ENCODE results near the gene CHCHD5.
A peak's percentile ranks its signal among the peaks of the same experiment; 100 is the strongest.
"Not testable (repeated sequence)": the region's sequence is repeated elsewhere in the genome, so short reads cannot be mapped to it uniquely, and the experiment has no call there.

Gene CHCHD5, protein sequence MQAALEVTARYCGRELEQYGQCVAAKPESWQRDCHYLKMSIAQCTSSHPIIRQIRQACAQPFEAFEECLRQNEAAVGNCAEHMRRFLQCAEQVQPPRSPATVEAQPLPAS

DNA sequence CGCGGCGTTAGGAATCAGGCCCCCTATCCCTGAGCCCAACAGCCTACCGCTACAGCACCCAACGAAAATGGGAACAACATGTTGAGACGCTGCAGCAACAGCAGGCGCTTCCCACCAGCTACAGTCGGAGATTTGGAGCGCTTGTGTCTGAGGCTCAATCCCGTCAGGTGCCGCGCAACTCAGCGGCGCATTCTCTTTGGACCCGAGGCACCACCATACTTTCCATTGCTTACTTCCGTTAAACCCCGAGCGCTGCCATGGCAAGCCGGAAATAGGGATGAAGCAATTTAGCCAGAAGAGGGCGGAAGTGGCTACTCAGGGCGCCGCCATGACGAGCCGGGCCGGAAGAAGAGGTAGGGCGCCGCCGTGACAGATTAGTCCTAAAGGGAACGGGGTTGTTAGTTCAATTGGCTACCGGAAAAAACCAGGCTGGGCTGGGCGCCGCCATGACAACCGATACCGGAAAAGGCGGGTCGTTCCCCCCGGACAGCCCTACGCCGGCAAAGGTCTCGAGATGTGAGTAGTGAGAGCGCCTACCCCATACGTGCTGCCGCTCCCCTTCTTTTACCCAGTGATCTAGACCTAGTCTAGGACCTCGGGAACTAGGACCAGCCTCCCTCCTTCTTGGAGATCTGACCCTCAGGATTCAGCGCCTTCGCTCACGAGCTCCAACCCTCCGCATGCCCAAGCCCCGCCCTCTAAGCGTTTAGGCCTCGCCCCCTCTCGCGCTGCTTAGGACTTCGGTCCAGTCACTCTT is at the start of gene CHCHD5:
CHCHD5 (plus strand) TSS at position 476 of the 757 bp plus-strand sequence; CDS start at position 515, 39 bp downstream.
- no peak for TF ChIP-seq EZH2phosphoT487 (IDR thresholded peaks at IDR 0.05; ENCODE audit: low read length)
- TF ChIP-seq EZH2 (optimal IDR thresholded peaks at IDR 0.05; ENCODE audit: low read depth, low read length): no peak
- TF ChIP-seq, protein P1, sequence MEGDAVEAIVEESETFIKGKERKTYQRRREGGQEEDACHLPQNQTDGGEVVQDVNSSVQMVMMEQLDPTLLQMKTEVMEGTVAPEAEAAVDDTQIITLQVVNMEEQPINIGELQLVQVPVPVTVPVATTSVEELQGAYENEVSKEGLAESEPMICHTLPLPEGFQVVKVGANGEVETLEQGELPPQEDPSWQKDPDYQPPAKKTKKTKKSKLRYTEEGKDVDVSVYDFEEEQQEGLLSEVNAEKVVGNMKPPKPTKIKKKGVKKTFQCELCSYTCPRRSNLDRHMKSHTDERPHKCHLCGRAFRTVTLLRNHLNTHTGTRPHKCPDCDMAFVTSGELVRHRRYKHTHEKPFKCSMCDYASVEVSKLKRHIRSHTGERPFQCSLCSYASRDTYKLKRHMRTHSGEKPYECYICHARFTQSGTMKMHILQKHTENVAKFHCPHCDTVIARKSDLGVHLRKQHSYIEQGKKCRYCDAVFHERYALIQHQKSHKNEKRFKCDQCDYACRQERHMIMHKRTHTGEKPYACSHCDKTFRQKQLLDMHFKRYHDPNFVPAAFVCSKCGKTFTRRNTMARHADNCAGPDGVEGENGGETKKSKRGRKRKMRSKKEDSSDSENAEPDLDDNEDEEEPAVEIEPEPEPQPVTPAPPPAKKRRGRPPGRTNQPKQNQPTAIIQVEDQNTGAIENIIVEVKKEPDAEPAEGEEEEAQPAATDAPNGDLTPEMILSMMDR (IDR thresholded peaks at IDR 0.05; ENCODE audit: low read length): no peak
- Histone ChIP-seq H2AFZ (ENCODE audit: low read length) (peak within 1 kb of the TSS; percentile 76), H3K4me1 (ENCODE audit: low read length) (peaks cover 12% of the 10 kb centered on the region), H4K20me1 (ENCODE audit: insufficient read depth, low read length) (no peaks in the 10 kb centered on the region), H3K27me3 (replicated peaks; ENCODE audit: insufficient read depth, low read length) (no peaks in the 10 kb centered on the region), H3K4me3 (ENCODE audit: low read length) (peak within 1 kb of the TSS; percentile 91), H3K9me2 (replicated peaks; ENCODE audit: insufficient read depth, low read length) (no peaks in the 10 kb centered on the region), H3F3A (ENCODE audit: insufficient read depth, low read length) (peaks cover 26% of the 10 kb centered on the region), H3K79me2 (ENCODE audit: low read length) (peaks cover 24% of the 10 kb centered on the region), H3K9ac (ENCODE audit: low read length) (peak within 1 kb of the TSS; percentile 79), H3K36me3 (replicated peaks; ENCODE audit: insufficient read depth, low read length) (no peaks in the 10 kb centered on the region), H3K4me2 (ENCODE audit: low read depth, low read length) (peak within 1 kb of the TSS; percentile 80), H3K27ac (ENCODE audit: low read length) (peak within 1 kb of the TSS; percentile 99), H3K9me3 (replicated peaks; ENCODE audit: insufficient read depth, low read length) (no peaks in the 10 kb centered on the region)
- DNase-seq: peak; percentile 94

- H3K4me2 ChIP-seq (ENCODE audit: low read depth, low read length): no peak overlapping the region
- no peaks in the 10 kb centered on the region for H3K4me1 ChIP-seq (ENCODE audit: low read length)
- H2AFZ ChIP-seq (ENCODE audit: low read length): no peak overlapping the region
- DNase-seq: no peak
- no peak overlapping the region for H3K9ac ChIP-seq (ENCODE audit: low read length)
- no peak overlapping the region for H3K27ac ChIP-seq (ENCODE audit: low read length)
- no peaks in the 10 kb centered on the region for H3K27me3 ChIP-seq (replicated peaks; ENCODE audit: insufficient read depth, low read length)
- H3K9me2 ChIP-seq (replicated peaks; ENCODE audit: insufficient read depth, low read length): no peaks in the 10 kb centered on the region
- H3K9me3 ChIP-seq (replicated peaks; ENCODE audit: insufficient read depth, low read length): no peaks in the 10 kb centered on the region
- H3K4me3 ChIP-seq (ENCODE audit: low read length): no peak overlapping the region
- no peaks in the 10 kb centered on the region for H4K20me1 ChIP-seq (ENCODE audit: insufficient read depth, low read length)
- no peaks in the 10 kb centered on the region for H3K36me3 ChIP-seq (replicated peaks; ENCODE audit: insufficient read depth, low read length)
- TF ChIP-seq, protein P1 (IDR thresholded peaks at IDR 0.05; ENCODE audit: low read length): no peak
- H3K79me2 ChIP-seq (ENCODE audit: low read length): no peaks in the 10 kb centered on the region
- H3F3A ChIP-seq (ENCODE audit: insufficient read depth, low read length): no peaks in the 10 kb centered on the region
Observed at GRCh38 chr2:112534826-112535225, 49.6 kb upstream of the CHCHD5 start.

DNA sequence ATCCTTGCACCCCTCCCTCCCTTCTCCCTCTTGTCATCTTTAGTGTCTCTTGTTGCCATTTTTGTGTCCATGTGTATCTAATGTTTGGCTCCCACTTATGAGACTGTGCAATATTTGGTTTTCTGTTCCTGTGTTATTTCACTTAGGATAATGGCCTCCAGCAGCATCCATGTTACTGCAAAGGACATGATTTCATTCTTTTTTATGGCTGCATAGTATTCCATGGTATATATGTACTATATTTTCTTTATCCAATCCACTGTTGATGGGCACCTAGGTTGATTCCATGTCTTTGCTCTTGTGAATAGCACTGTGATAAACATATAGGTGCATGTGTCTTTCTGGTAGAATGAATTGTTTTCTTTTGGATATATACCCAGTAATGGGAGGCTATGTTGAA is 47.7 kb upstream of the CHCHD5 start:
- not testable (repeated sequence) for H4K20me1 ChIP-seq (ENCODE audit: insufficient read depth, low read length); H3K36me3 ChIP-seq (replicated peaks; ENCODE audit: insufficient read depth, low read length); H3K27ac ChIP-seq (ENCODE audit: low read length); H2AFZ ChIP-seq (ENCODE audit: low read length); H3K4me2 ChIP-seq (ENCODE audit: low read depth, low read length); H3K4me3 ChIP-seq (ENCODE audit: low read length); H3K9me2 ChIP-seq (replicated peaks; ENCODE audit: insufficient read depth, low read length); DNase-seq; H3K9me3 ChIP-seq (replicated peaks; ENCODE audit: insufficient read depth, low read length); H3K79me2 ChIP-seq (ENCODE audit: low read length); H3K9ac ChIP-seq (ENCODE audit: low read length); H3K27me3 ChIP-seq (replicated peaks; ENCODE audit: insufficient read depth, low read length); H3K4me1 ChIP-seq (ENCODE audit: low read length)
- H3F3A ChIP-seq (ENCODE audit: insufficient read depth, low read length): peaks cover 15% of the 10 kb centered on the region

DNA sequence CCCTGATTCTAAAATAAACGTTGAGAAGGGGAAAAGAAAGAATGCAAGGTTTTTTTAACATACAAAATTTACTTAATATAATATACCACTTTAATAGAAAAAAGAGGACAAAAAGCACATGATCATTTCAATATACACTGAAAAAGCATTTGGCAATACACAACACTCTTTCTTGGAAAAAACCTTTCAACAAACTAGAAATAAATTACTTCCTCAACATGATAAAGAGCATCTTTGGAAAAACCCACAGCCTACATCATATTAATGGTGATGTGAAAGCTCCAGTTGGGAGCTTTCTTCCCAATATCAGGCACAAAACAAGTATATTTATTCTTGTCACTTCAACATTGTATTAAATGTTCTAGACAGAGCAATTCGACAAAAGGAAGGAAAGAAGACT is 45.1 kb upstream of the CHCHD5 start:
- no peaks in the 10 kb centered on the region for H3K9me2 ChIP-seq (replicated peaks; ENCODE audit: insufficient read depth, low read length)
- no peak overlapping the region for H3K27ac ChIP-seq (ENCODE audit: low read length)
- H3K4me1 ChIP-seq (ENCODE audit: low read length): peaks cover 9% of the 10 kb centered on the region; the same call in 1 of the 2 replicates
- H3K79me2 ChIP-seq (ENCODE audit: low read length): peaks cover 21% of the 10 kb centered on the region
- no peak overlapping the region for H3K9ac ChIP-seq (ENCODE audit: low read length)
- no peak for TF ChIP-seq EZH2 (optimal IDR thresholded peaks at IDR 0.05; ENCODE audit: low read depth, low read length)
- no peak for TF ChIP-seq EZH2phosphoT487 (IDR thresholded peaks at IDR 0.05; ENCODE audit: low read length)
- TF ChIP-seq, protein P1 (IDR thresholded peaks at IDR 0.05; ENCODE audit: low read length): no peak
- no peaks in the 10 kb centered on the region for H3K27me3 ChIP-seq (replicated peaks; ENCODE audit: insufficient read depth, low read length)
- H2AFZ ChIP-seq (ENCODE audit: low read length): no peak overlapping the region
- H3K36me3 ChIP-seq (replicated peaks; ENCODE audit: insufficient read depth, low read length): no peaks in the 10 kb centered on the region
- no peak overlapping the region for H3K4me3 ChIP-seq (ENCODE audit: low read length)
- no peak overlapping the region for H3K4me2 ChIP-seq (ENCODE audit: low read depth, low read length)
- H3K9me3 ChIP-seq (replicated peaks; ENCODE audit: insufficient read depth, low read length): no peaks in the 10 kb centered on the region
- no peaks in the 10 kb centered on the region; the same call in 1 of the 2 replicates for H4K20me1 ChIP-seq (ENCODE audit: insufficient read depth, low read length)
- DNase-seq: no peak
- H3F3A ChIP-seq (ENCODE audit: insufficient read depth, low read length): peaks cover 26% of the 10 kb centered on the region
